Measurements from ENCODE around the gene WNT2B. TPM values are rescaled to one million over a fixed set of nuclear protein-coding genes. Genes with fewer than 3 reads are reported as not detected.
"Not testable (repeated sequence)": the region's sequence is repeated elsewhere in the genome, so short reads cannot be mapped to it uniquely, and the experiment has no call there.

WNT2B gene
- total RNA-seq, 1 experiment from 2014 or later: 0.68 TPM

DNA sequence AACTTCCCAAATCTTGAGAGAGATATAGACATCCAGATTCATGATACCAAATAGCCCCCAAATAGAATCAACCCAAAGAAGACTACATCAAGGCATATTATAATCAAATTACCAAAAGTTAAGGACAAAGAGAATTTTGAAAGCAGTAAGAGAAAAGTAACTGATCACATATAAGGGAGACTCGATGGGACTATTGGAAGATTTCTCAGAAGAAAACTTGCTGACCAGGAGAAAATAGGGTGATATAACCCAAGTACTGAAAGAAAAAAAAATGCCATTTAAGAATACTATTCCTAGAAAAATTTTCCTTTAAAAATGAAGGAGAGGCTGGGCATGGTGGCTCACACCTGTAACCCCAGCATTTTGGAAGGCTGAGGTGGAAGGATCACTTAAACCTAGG lies 30.5 kb upstream of the WNT2B start:
- H3K36me3 Mint-ChIP-seq (ENCODE audit: insufficient read depth in 1 of 3, low read depth in 3 of 3): peaks cover 0 to 8% (median 3%) of the 10 kb centered on the region in 3 experiments; a peak in 4 of 7 replicates
- H3K4me1 Mint-ChIP-seq: peaks cover 0 to 3% of the 10 kb centered on the region in 2 experiments; a peak in 2 of 4 replicates

DNA sequence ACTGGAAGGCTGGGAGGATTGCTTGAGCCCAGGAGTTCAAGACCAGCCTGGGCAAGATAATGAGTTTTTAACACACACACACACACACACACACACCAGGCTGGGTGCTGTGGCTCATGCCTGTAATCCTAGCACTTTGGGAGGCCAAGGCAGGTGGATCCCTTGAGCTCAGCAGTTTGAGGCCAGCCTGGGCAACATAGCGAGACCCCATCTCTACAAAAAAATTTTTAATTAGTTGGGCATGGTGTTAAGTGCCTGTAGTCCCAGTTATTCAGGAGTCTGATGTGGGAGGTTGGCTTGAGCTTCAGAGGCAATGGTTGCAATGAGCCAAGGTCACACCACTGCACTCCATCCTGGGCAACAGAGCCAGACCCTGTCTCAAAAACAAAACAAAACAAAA lies 22.7 kb upstream of the WNT2B start:
- H3K23ac ChIP-seq (ENCODE audit: insufficient read length, low read depth, low read length); H3K79me1 ChIP-seq (ENCODE audit: insufficient read depth, low read depth, low read length, poor library complexity, severe bottlenecking); H4K5ac ChIP-seq (ENCODE audit: insufficient read length, low read depth, low read length); H3K36me3 Mint-ChIP-seq (ENCODE audit: insufficient read depth in 1 of 3, low read depth in 3 of 3); H2BK5ac ChIP-seq (ENCODE audit: insufficient read length, low read length); H3K23me2 ChIP-seq (ENCODE audit: insufficient read length, low read depth, low read length, poor library complexity, severe bottlenecking); H3K14ac ChIP-seq (ENCODE audit: insufficient read depth, low read length); H4K20me1 ChIP-seq (ENCODE audit: control insufficient read depth, insufficient read depth, insufficient read length); H4K8ac ChIP-seq (replicated peaks; ENCODE audit: insufficient read length, low read depth, low read length); H3T11ph ChIP-seq (ENCODE audit: low read length); H3K4me3 Mint-ChIP-seq; H3K4me1 Mint-ChIP-seq; H2BK20ac ChIP-seq (ENCODE audit: low read depth, low read length, poor library complexity, severe bottlenecking); H2BK12ac ChIP-seq (ENCODE audit: insufficient read length, low read depth, low read length); H2BK120ac ChIP-seq (ENCODE audit: low read depth, low read length, poor library complexity, severe bottlenecking); H3K27me3 ChIP-seq (ENCODE audit: insufficient read depth, low read length); H3K9me3 ChIP-seq (ENCODE audit: control insufficient read depth, low read depth, low read length); H2AFZ ChIP-seq (ENCODE audit: low read length); H3K9ac ChIP-seq (ENCODE audit: extremely low read depth, insufficient read length, low read length); H4K91ac ChIP-seq (ENCODE audit: insufficient read length, low read depth, low read length); DNase-seq; H3K4me1 ChIP-seq (ENCODE audit: insufficient read depth, low read length); H2BK15ac ChIP-seq (ENCODE audit: low read depth, low read length); H3K27me3 Mint-ChIP-seq (ENCODE audit: low read depth); H3K56ac ChIP-seq (ENCODE audit: insufficient read length, low read depth, low read length); H3K18ac ChIP-seq (ENCODE audit: insufficient read length, low read depth, low read length); H3K27ac ChIP-seq (ENCODE audit: insufficient read length, low read depth, low read length); H3K4ac ChIP-seq (ENCODE audit: low read depth, low read length); H3K27ac Mint-ChIP-seq; H3K4me2 ChIP-seq (ENCODE audit: insufficient read depth, insufficient read length, low read length); H3K79me2 ChIP-seq (ENCODE audit: insufficient read depth, low read length); H2AK5ac ChIP-seq (ENCODE audit: insufficient read length, low read length); H3K9me3 Mint-ChIP-seq: not testable (repeated sequence)
- no CpG with 5 or more reads among the region's 1 CpG for WGBS (ENCODE audit: extremely low coverage, insufficient read length, low lambda C conversion rate)

More for the DNA sequence above, 30.5 kb upstream of the WNT2B start:
- no peak overlapping the region for H2BK5ac ChIP-seq (ENCODE audit: insufficient read length, low read length)
- no peaks in the 10 kb centered on the region for H3K79me1 ChIP-seq (ENCODE audit: insufficient read depth, low read depth, low read length, poor library complexity, severe bottlenecking)
- no peak overlapping the region for H3K18ac ChIP-seq (ENCODE audit: insufficient read length, low read depth, low read length)
- H4K8ac ChIP-seq (replicated peaks; ENCODE audit: insufficient read length, low read depth, low read length): no peak overlapping the region
- H3K56ac ChIP-seq (ENCODE audit: insufficient read length, low read depth, low read length): no peak overlapping the region
- no peak overlapping the region for H2AFZ ChIP-seq (ENCODE audit: low read length)
- no peak overlapping the region for H3K4me2 ChIP-seq (ENCODE audit: insufficient read depth, insufficient read length, low read length)
- TF ChIP-seq, protein P1, sequence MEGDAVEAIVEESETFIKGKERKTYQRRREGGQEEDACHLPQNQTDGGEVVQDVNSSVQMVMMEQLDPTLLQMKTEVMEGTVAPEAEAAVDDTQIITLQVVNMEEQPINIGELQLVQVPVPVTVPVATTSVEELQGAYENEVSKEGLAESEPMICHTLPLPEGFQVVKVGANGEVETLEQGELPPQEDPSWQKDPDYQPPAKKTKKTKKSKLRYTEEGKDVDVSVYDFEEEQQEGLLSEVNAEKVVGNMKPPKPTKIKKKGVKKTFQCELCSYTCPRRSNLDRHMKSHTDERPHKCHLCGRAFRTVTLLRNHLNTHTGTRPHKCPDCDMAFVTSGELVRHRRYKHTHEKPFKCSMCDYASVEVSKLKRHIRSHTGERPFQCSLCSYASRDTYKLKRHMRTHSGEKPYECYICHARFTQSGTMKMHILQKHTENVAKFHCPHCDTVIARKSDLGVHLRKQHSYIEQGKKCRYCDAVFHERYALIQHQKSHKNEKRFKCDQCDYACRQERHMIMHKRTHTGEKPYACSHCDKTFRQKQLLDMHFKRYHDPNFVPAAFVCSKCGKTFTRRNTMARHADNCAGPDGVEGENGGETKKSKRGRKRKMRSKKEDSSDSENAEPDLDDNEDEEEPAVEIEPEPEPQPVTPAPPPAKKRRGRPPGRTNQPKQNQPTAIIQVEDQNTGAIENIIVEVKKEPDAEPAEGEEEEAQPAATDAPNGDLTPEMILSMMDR (conservative IDR thresholded peaks at IDR 0.05): no peak
- H3K9me3 ChIP-seq (ENCODE audit: control insufficient read depth, low read depth, low read length): no peaks in the 10 kb centered on the region
- DNase-seq: no peak
- H3K23ac ChIP-seq (ENCODE audit: insufficient read length, low read depth, low read length): no peak overlapping the region
- no peaks in the 10 kb centered on the region; the same call in 1 of the 2 replicates for H3K27me3 Mint-ChIP-seq (ENCODE audit: low read depth)
- H3K9ac ChIP-seq (ENCODE audit: extremely low read depth, insufficient read length, low read length): no peak overlapping the region
- no peak overlapping the region for H3K27ac Mint-ChIP-seq
- peaks cover 21 to 39% of the 10 kb centered on the region in 2 experiments for H3K9me3 Mint-ChIP-seq
- H3K27me3 ChIP-seq (ENCODE audit: insufficient read depth, low read length): no peaks in the 10 kb centered on the region
- no peak overlapping the region for H3K4ac ChIP-seq (ENCODE audit: low read depth, low read length)
- H3K4me3 Mint-ChIP-seq: no peak overlapping the region
- H2BK20ac ChIP-seq (ENCODE audit: low read depth, low read length, poor library complexity, severe bottlenecking): no peak overlapping the region
- H2BK15ac ChIP-seq (ENCODE audit: low read depth, low read length): no peak overlapping the region
- no peak overlapping the region for H4K91ac ChIP-seq (ENCODE audit: insufficient read length, low read depth, low read length)
- no peaks in the 10 kb centered on the region for H3K79me2 ChIP-seq (ENCODE audit: insufficient read depth, low read length)
- H4K20me1 ChIP-seq (ENCODE audit: control insufficient read depth, insufficient read depth, insufficient read length): no peaks in the 10 kb centered on the region
- H2BK12ac ChIP-seq (ENCODE audit: insufficient read length, low read depth, low read length): no peak overlapping the region
- no peak overlapping the region for H4K5ac ChIP-seq (ENCODE audit: insufficient read length, low read depth, low read length)
- H2BK120ac ChIP-seq (ENCODE audit: low read depth, low read length, poor library complexity, severe bottlenecking): no peak overlapping the region
- H3K4me1 ChIP-seq (ENCODE audit: insufficient read depth, low read length): no peaks in the 10 kb centered on the region
- no peak overlapping the region for H2AK5ac ChIP-seq (ENCODE audit: insufficient read length, low read length)
- H3T11ph ChIP-seq (ENCODE audit: low read length): no peak overlapping the region
- WGBS (ENCODE audit: extremely low coverage, insufficient read length, low lambda C conversion rate): no CpG with 5 or more reads among the region's 1 CpG
- no peak overlapping the region for H3K27ac ChIP-seq (ENCODE audit: insufficient read length, low read depth, low read length)
- H3K23me2 ChIP-seq (ENCODE audit: insufficient read length, low read depth, low read length, poor library complexity, severe bottlenecking): no peaks in the 10 kb centered on the region
- no peak overlapping the region for H3K14ac ChIP-seq (ENCODE audit: insufficient read depth, low read length)
